Natural killer cell (primary cell): Measurements from ENCODE around the gene GRHL1. TPM values are rescaled to one million over a fixed set of nuclear protein-coding genes. Genes with fewer than 3 reads are reported as not detected.

Experiments used
- ATAC-seq, 3 donors: fragments of 150-1000 bp in 2 of 3; fragments of 200-7000 bp in 1 of 3; cut with Tn5 transposase; 1 replicate in 1 of 3; 2 replicates in 2 of 3; pipeline ENCODE4 v1.10.0; 2021; ENCODE audit warnings: mild to moderate bottlenecking in 2 of 3, moderate library complexity in 2 of 3
- DNase-seq, 2 donors: peaks; one replicate each; pipeline versions ENCODE4 v3.0.0 to v3.0.0-alpha.2; 2013 to 2021; ENCODE audit warnings: mixed read lengths in 1 of 2
- H3K27ac ChIP-seq: one replicate; pipeline ENCODE4 v1.5.1; 2013; ENCODE audit warnings: mild to moderate bottlenecking, low read length
- H3K27me3 ChIP-seq: one replicate; pipeline ENCODE4 v1.6.1; 2013; ENCODE audit warnings: low read length; ENCODE audit not compliant: control insufficient read depth, insufficient read depth
- H3K36me3 ChIP-seq: one replicate; pipeline ENCODE4 v1.6.1; 2013; ENCODE audit warnings: low read length; ENCODE audit not compliant: control insufficient read depth, insufficient read depth
- H3K4me1 ChIP-seq: one replicate; pipeline ENCODE4 v1.6.1; 2013; ENCODE audit warnings: low read length; ENCODE audit not compliant: control insufficient read depth, insufficient read depth
- H3K4me3 ChIP-seq: one replicate; pipeline ENCODE4 v1.5.1; 2013; ENCODE audit warnings: low read length
- H3K9me3 ChIP-seq: one replicate; pipeline ENCODE4 v1.6.1; 2013; ENCODE audit warnings: low read length; ENCODE audit not compliant: control insufficient read depth, insufficient read depth
- H3K27ac Mint-ChIP-seq, 2 donors: one replicate each; pipeline ENCODE4 v1.8.0; 2022; ENCODE audit warnings: mild to moderate bottlenecking in 2 of 2, mixed read lengths in 2 of 2, moderate library complexity in 1 of 2
- H3K27me3 Mint-ChIP-seq, 2 donors: one replicate each; pipeline ENCODE4 v1.8.0; 2022; ENCODE audit warnings: low read depth in 2 of 2, mixed read lengths in 2 of 2
- H3K36me3 Mint-ChIP-seq: one replicate; pipeline ENCODE4 v1.8.0; 2022; ENCODE audit warnings: mixed read lengths
- H3K4me1 Mint-ChIP-seq, 2 donors: one replicate each; pipeline ENCODE4 v1.8.0; 2022; ENCODE audit warnings: mixed read lengths in 2 of 2
- H3K4me3 Mint-ChIP-seq: one replicate; pipeline ENCODE4 v1.8.0; 2022; ENCODE audit warnings: mild to moderate bottlenecking, moderate library complexity, mixed read lengths
- H3K9me3 Mint-ChIP-seq, 2 donors: one replicate each; pipeline ENCODE4 v1.8.0; 2022; ENCODE audit warnings: mixed read lengths in 2 of 2
- WGBS: methylation state at CpG from one replicate; pipeline ENCODE4 v1.1.7; 2013; ENCODE audit warnings: missing lambda C conversion rate; ENCODE audit not compliant: insufficient coverage; 5-methylcytosine and 5-hydroxymethylcytosine counted together
- intact Hi-C: fragments of 100-400 bp; cut with micrococcal nuclease; formaldehyde crosslinking; loops from one replicate; pipeline ENCODE4 v1.14.2; 2022
- total RNA-seq, 4 donors: library from RNA; stranded (reverse); fragments of 120-200 nt in 1 of 4; gene quantifications; one replicate each; pipeline versions ENCODE4 v1.2.3 to v1.2.4, GENCODE V29; 2013 to 2022
- TF ChIP-seq, protein P1 (sequence below): fragments of 200-600 bp; IDR thresholded peaks from one replicate; pipeline ENCODE4 v1.8.0; 2022; ENCODE audit warnings: antibody characterized with exemption

The GRHL1 gene
- total RNA-seq, 3 donors from 2014 or later (not counting 1 experiment from before 2014, with no cell fraction given) = 1.6 to 3.6 (median 3.2) TPM

DNA sequence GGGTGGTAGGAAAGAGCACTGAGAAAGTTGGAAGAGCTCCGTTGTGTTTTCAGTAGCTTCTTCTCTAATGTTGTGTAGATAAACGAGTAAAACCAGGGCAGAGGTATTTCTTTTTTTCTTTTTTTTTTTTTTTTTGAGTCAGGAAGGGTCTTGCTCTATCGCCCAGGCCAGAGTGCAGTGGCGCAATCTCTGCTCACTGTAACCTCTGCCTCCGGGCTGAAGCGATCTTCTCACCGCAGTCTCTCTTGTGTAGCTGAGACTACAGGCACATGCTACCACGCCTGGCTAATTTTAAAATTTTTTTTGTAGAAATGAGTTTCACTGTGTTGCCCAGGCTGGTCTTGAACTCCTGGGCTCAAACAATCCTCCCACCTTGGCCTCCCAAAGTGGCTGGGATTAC is 6.6 kb downstream of the GRHL1 start:
- DNase-seq (no peak), ATAC-seq (no peak)
- no peaks in the 10 kb centered on the region for H3K36me3 ChIP-seq
- no peak overlapping the region for H3K4me3 ChIP-seq
- no peaks in the 10 kb centered on the region for H3K36me3 Mint-ChIP-seq
- H3K4me1 ChIP-seq = no peaks in the 10 kb centered on the region
- peaks cover 2% of the 10 kb centered on the region for H3K27me3 ChIP-seq
- H3K4me1 Mint-ChIP-seq = no peaks in the 10 kb centered on the region
- H3K27ac Mint-ChIP-seq = no peak overlapping the region
- H3K27ac ChIP-seq = no peak overlapping the region
- peaks cover 4 to 18% of the 10 kb centered on the region in 2 donors for H3K27me3 Mint-ChIP-seq
- H3K4me3 Mint-ChIP-seq = no peak overlapping the region
- 94% methylated on average over 7 of the region's 8 CpGs for WGBS
- TF ChIP-seq, protein P1, sequence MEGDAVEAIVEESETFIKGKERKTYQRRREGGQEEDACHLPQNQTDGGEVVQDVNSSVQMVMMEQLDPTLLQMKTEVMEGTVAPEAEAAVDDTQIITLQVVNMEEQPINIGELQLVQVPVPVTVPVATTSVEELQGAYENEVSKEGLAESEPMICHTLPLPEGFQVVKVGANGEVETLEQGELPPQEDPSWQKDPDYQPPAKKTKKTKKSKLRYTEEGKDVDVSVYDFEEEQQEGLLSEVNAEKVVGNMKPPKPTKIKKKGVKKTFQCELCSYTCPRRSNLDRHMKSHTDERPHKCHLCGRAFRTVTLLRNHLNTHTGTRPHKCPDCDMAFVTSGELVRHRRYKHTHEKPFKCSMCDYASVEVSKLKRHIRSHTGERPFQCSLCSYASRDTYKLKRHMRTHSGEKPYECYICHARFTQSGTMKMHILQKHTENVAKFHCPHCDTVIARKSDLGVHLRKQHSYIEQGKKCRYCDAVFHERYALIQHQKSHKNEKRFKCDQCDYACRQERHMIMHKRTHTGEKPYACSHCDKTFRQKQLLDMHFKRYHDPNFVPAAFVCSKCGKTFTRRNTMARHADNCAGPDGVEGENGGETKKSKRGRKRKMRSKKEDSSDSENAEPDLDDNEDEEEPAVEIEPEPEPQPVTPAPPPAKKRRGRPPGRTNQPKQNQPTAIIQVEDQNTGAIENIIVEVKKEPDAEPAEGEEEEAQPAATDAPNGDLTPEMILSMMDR = no peak
- no peaks in the 10 kb centered on the region for H3K9me3 Mint-ChIP-seq
- no peaks in the 10 kb centered on the region for H3K9me3 ChIP-seq
- intact Hi-C loops = no loop called here

- no peaks in the 10 kb centered on the region for H3K36me3 Mint-ChIP-seq
- H3K9me3 Mint-ChIP-seq = no peaks in the 10 kb centered on the region
- Histone ChIP-seq H3K4me1 (no peaks in the 10 kb centered on the region), H3K4me3 (no peak overlapping the region), H3K9me3 (no peaks in the 10 kb centered on the region), H3K36me3 (no peaks in the 10 kb centered on the region), H3K27me3 (no peaks in the 10 kb centered on the region), H3K27ac (no peak overlapping the region)
- DNase-seq (no peak), ATAC-seq (no peak)
- H3K27me3 Mint-ChIP-seq = peaks cover 0 to 15% of the 10 kb centered on the region in 2 donors
- 60% methylated on average over 1 of the region's 3 CpGs for WGBS
- intact Hi-C loops = no loop called here
- no peak overlapping the region for H3K4me3 Mint-ChIP-seq
- TF ChIP-seq, protein P1 = no peak
- H3K4me1 Mint-ChIP-seq = no peaks in the 10 kb centered on the region
- H3K27ac Mint-ChIP-seq = no peak overlapping the region
Measured at GRCh38 chr2:9959262-9959661, 7.8 kb downstream of the GRHL1 start.

- TF ChIP-seq, protein P1 = no peak
- peaks cover 12 to 13% of the 10 kb centered on the region in 2 donors for H3K4me1 Mint-ChIP-seq
- Histone ChIP-seq H3K4me1 (peaks cover 7% of the 10 kb centered on the region), H3K27me3 (no peaks in the 10 kb centered on the region), H3K4me3 (no peak overlapping the region), H3K27ac (no peak overlapping the region), H3K36me3 (no peaks in the 10 kb centered on the region), H3K9me3 (no peaks in the 10 kb centered on the region)
- ATAC-seq (peak in 1 of 3 donors; percentile 24), DNase-seq (no peak)
- no peaks in the 10 kb centered on the region for H3K36me3 Mint-ChIP-seq
- no peaks in the 10 kb centered on the region for H3K9me3 Mint-ChIP-seq
- intact Hi-C loops = no loop called here
- peaks cover 0 to 9% of the 10 kb centered on the region in 2 donors for H3K27me3 Mint-ChIP-seq
- 83% methylated on average over 10 of the region's 10 CpGs for WGBS
- no peak overlapping the region for H3K27ac Mint-ChIP-seq
- no peak overlapping the region for H3K4me3 Mint-ChIP-seq
Measured at GRCh38 chr2:9961013-9961412, 9.5 kb downstream of the GRHL1 start.

DNA sequence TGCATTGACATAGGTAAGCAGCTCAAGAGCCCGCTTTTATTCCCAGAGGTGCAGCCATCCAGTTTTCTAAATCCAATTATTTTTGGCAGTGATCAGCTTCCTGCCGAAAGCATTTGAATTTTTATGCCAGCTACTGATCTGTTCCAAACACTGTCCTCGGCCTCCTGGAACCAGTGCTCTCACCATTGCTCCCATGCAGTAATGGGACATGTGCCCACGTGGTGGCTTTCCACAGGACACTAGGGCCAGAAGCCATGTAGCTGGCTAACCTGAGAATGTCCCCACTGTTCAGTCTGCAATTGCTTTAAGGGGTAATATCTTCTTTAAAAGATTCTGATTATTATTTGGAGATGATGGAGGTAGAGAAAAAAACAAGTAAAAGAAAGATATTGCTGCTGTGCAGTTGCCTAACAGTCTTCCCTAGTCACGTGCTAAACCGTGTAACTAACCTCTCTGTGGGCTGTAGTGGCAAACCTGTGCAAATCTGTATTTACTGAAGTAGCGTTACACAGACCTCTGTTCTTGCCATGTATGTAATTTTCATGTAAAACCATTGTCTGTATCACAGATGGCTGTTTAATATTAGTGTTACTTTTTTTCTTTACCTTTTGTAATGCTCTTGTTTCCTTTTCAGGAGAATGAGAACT is 13.0 kb downstream of the GRHL1 start:
- H3K4me3 Mint-ChIP-seq = peak overlapping the region; percentile 47
- Histone ChIP-seq H3K36me3 (no peaks in the 10 kb centered on the region), H3K9me3 (no peaks in the 10 kb centered on the region), H3K4me3 (no peak overlapping the region), H3K27ac (no peak overlapping the region), H3K27me3 (no peaks in the 10 kb centered on the region), H3K4me1 (peaks cover 14% of the 10 kb centered on the region)
- intact Hi-C loops = no loop called here
- no peaks in the 10 kb centered on the region for H3K9me3 Mint-ChIP-seq
- TF ChIP-seq, protein P1 = no peak
- DNase-seq (no peak), ATAC-seq (no peak)
- H3K36me3 Mint-ChIP-seq = no peaks in the 10 kb centered on the region
- peaks cover 13 to 17% of the 10 kb centered on the region in 2 donors for H3K4me1 Mint-ChIP-seq
- WGBS = 96% methylated on average over 7 of the region's 7 CpGs
- H3K27me3 Mint-ChIP-seq = peaks cover 0 to 6% of the 10 kb centered on the region in 2 donors
- H3K27ac Mint-ChIP-seq = peak overlapping the region; percentile 2 to 49
